ENCODE data around the gene SIAH2. TPM values are rescaled to one million over a fixed set of nuclear protein-coding genes. Genes with fewer than 3 reads are reported as not detected.
"Not testable (repeated sequence)": the region's sequence is repeated elsewhere in the genome, so short reads cannot be mapped to it uniquely, and the experiment has no call there.

Gene SIAH2, protein sequence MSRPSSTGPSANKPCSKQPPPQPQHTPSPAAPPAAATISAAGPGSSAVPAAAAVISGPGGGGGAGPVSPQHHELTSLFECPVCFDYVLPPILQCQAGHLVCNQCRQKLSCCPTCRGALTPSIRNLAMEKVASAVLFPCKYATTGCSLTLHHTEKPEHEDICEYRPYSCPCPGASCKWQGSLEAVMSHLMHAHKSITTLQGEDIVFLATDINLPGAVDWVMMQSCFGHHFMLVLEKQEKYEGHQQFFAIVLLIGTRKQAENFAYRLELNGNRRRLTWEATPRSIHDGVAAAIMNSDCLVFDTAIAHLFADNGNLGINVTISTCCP
- 10 to 100 TPM; 34.7 to 54.2 TPM for total RNA-seq

DNA sequence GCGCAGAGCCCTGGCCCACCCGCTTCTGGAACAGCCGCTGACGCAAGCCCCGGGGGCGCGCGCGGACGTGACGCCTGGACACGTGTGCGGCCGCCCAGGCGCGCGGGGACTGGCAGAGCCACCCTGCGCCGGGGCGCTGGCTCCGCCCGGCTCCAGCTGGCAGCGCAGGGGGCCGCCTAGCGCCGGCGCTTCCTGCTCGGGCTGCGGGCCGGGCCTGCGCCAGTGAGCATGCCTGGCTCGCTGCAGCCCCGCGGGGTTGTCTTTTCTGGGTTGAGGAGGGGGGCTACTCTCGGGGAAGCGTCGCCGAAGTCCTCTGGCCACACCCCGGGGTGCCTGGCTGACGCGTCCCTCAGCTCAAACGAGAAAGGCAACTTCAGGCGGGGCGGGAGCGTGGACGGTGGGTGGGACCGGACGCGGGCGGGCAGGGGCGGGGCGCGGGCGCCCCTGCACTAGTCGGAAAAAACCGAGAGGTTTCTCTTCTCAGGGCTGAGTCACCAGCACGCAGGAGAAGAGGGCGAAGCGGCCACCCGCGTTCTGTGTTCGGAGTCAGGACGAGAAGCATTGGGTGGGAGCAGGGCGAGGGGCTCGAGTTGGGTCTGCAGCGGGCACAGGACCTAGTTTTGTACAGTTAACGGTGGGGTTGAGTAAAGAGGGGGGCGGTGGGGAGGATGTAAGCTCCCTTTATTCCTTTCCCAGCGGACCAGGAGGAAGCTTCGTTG, at the start of gene SIAH2:
SIAH2 (minus strand) TSS at position 48 of the 719 bp plus-strand sequence. CDS start 320 bp downstream, outside the sequence.
- peak within 1 kb of the TSS; percentile 91 for H3K4me3 Mint-ChIP-seq
- CTCF ChIA-PET: interaction anchor here (1.0 to 3.1 kb wide), 16 partner anchors 19 to 405 kb away, joined by 3 to 23 read pairs (median 4); partner anchors contain the start of genes ERICH6, MED12L, SELENOT and TSC22D2
- H3K4me1 Mint-ChIP-seq: peaks cover 40% of the 10 kb centered on the region
- peak within 1 kb of the TSS; percentile 100 for H3K27ac Mint-ChIP-seq
- ATAC-seq (peak; percentile 79), DNase-seq (peak; percentile 95)
- H3K27me3 Mint-ChIP-seq: no peaks in the 10 kb centered on the region
- H3K9me3 Mint-ChIP-seq (ENCODE audit: low read depth): no peaks in the 10 kb centered on the region
- H3K36me3 Mint-ChIP-seq: peaks cover 19% of the 10 kb centered on the region

GRCh38 chr3:150811984-150812383, 49.0 kb upstream of the SIAH2 start:
- H3K27ac Mint-ChIP-seq: no peak overlapping the region
- H3K27me3 Mint-ChIP-seq: peaks cover 36% of the 10 kb centered on the region
- H3K4me3 Mint-ChIP-seq: no peak overlapping the region
- DNase-seq: no peak
- no peaks in the 10 kb centered on the region for H3K36me3 Mint-ChIP-seq
- no peaks in the 10 kb centered on the region for H3K4me1 Mint-ChIP-seq
- CTCF ChIA-PET: interaction anchor here (1.4 kb wide), 1 partner anchor 17 kb away, joined by 3 read pairs; no protein-coding TSS in a partner anchor
- ATAC-seq: no peak
- H3K9me3 Mint-ChIP-seq (ENCODE audit: low read depth): no peaks in the 10 kb centered on the region

DNA sequence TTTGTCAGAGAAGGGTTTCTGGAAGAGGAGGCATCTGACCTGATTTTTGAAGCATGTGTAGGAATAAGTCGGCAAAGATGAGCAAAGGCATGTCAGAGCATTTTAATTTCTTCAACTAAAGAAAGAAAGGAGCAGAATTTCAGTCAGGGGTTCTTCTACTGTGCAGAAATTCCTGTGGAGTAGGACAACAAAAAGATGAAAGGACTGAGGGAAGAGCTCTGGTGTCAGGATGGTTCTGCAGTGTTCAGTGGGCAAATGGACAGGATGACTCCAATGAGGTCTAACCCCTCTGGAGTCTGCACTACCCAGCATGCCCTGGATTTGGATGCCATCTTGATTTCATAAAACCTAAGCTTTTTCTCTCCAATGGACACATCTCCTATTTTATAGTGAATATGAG, 47.7 kb upstream of the SIAH2 start:
- H3K9me3 Mint-ChIP-seq (ENCODE audit: low read depth): no peaks in the 10 kb centered on the region
- H3K4me3 Mint-ChIP-seq: no peak overlapping the region
- H3K27ac Mint-ChIP-seq: no peak overlapping the region
- no peaks in the 10 kb centered on the region for H3K4me1 Mint-ChIP-seq
- CTCF ChIA-PET: no interaction called here
- ATAC-seq: no peak
- no peaks in the 10 kb centered on the region for H3K36me3 Mint-ChIP-seq
- H3K27me3 Mint-ChIP-seq: peaks cover 41% of the 10 kb centered on the region
- DNase-seq: no peak

DNA sequence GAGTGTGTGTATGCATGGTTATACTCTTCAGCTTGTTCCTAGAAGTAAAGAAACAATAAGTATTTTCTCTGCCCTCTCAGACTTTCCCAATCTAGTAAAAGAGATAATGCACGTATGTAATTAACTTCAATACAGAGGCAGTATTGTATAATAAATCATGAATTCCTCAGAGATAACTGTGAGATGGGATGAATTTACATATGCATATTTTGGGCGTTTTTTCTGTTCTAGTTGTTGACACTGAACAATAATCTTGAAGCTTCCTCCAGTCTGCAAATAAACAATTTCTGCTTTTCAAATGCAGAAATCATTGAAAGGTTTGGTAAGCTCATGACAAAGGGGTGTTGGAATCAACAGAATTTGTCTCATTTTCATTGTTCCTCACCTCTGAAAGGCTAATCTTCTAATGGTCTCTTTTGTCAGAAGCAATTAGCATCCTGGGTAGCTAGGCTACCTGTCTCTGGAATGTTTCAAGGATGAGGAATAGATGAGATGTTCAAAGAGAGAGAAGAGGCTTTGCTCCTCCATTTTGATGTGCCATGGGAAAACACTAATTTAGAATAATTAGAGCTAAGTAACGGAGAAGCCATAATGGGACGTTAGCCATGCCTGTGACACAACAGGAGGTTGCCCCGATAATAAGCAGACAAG, 43.3 kb upstream of the SIAH2 start:
- DNase-seq: no peak
- H3K27ac Mint-ChIP-seq: no peak overlapping the region
- H3K36me3 Mint-ChIP-seq: no peaks in the 10 kb centered on the region
- H3K4me1 Mint-ChIP-seq: no peaks in the 10 kb centered on the region
- ATAC-seq: no peak
- H3K9me3 Mint-ChIP-seq (ENCODE audit: low read depth): no peaks in the 10 kb centered on the region
- H3K4me3 Mint-ChIP-seq: no peak overlapping the region
- peaks cover 31% of the 10 kb centered on the region for H3K27me3 Mint-ChIP-seq
- CTCF ChIA-PET: interaction anchor here (3.6 kb wide), 1 partner anchor 18 kb away, joined by 14 read pairs; no protein-coding TSS in a partner anchor

GRCh38 chr3:150805354-150805753, 42.4 kb upstream of the SIAH2 start:
- no peak for ATAC-seq
- H3K27me3 Mint-ChIP-seq: peaks cover 26% of the 10 kb centered on the region

GRCh38 chr3:150803440-150803985, 40.5 kb upstream of the SIAH2 start:
- ATAC-seq (no peak), DNase-seq (no peak)
- Mint-ChIP-seq H3K27me3 (peaks cover 20% of the 10 kb centered on the region), H3K9me3 (ENCODE audit: low read depth) (no peaks in the 10 kb centered on the region), H3K27ac (no peak overlapping the region), H3K4me3 (no peak overlapping the region), H3K4me1 (peaks cover 2% of the 10 kb centered on the region), H3K36me3 (no peaks in the 10 kb centered on the region)
- CTCF ChIA-PET: interaction anchor here (1.6 to 3.6 kb wide), 3 partner anchors 12 to 61 kb away, joined by 4 to 14 read pairs (median 5); no protein-coding TSS in a partner anchor

More at GRCh38 chr3:150805354-150805753, 42.4 kb upstream of the SIAH2 start:
- Mint-ChIP-seq H3K4me3 (no peak overlapping the region), H3K36me3 (no peaks in the 10 kb centered on the region), H3K27ac (no peak overlapping the region), H3K9me3 (ENCODE audit: low read depth) (no peaks in the 10 kb centered on the region), H3K4me1 (no peaks in the 10 kb centered on the region)
- no peak for DNase-seq
- CTCF ChIA-PET: interaction anchor here (1.0 to 3.6 kb wide), 2 partner anchors 17 to 120 kb away, joined by 3 to 14 read pairs; no protein-coding TSS in a partner anchor

DNA sequence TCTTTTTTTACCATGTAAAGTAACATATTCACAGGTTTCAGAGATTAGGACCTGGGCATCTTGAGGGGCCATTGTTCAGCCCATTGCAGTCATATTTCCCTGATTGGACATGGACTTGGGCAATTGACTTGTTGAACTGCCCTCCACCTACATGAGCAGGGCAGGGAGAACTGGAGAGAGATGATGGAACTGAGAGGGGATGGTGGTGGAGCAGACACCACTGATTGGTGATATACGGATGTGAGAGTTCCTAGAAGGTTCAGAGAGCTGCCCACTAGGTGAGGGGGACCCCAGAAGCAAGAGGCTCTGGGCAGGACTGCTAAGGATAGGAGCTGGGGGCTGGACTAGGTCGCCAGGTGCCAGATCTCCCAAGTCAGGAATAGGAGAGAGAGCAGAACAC, 37.8 kb upstream of the SIAH2 start:
- DNase-seq: no peak
- CTCF ChIA-PET: interaction anchor here (1.3 kb wide), 1 partner anchor 13 kb away, joined by 5 read pairs; no protein-coding TSS in a partner anchor
- no peak overlapping the region for H3K27ac Mint-ChIP-seq
- no peaks in the 10 kb centered on the region for H3K9me3 Mint-ChIP-seq (ENCODE audit: low read depth)
- peaks cover 9% of the 10 kb centered on the region for H3K4me1 Mint-ChIP-seq
- no peak for ATAC-seq
- no peaks in the 10 kb centered on the region for H3K36me3 Mint-ChIP-seq
- H3K4me3 Mint-ChIP-seq: no peak overlapping the region
- peaks cover 9% of the 10 kb centered on the region for H3K27me3 Mint-ChIP-seq

GRCh38 chr3:150798122-150798618, 35.2 kb upstream of the SIAH2 start:
- DNase-seq: no peak
- Mint-ChIP-seq H3K9me3 (ENCODE audit: low read depth) (no peaks in the 10 kb centered on the region), H3K27me3 (peaks cover 7% of the 10 kb centered on the region), H3K4me1 (peaks cover 9% of the 10 kb centered on the region), H3K4me3 (no peak overlapping the region), H3K27ac (no peak overlapping the region), H3K36me3 (no peaks in the 10 kb centered on the region)
- no peak for ATAC-seq
- CTCF ChIA-PET: interaction anchor here (1.1 to 1.9 kb wide), 2 partner anchors 10 to 67 kb away, joined by 4 to 11 read pairs; no protein-coding TSS in a partner anchor

GRCh38 chr3:150797155-150797554, 34.2 kb upstream of the SIAH2 start:
- DNase-seq: no peak
- H3K9me3 Mint-ChIP-seq (ENCODE audit: low read depth): no peaks in the 10 kb centered on the region
- peaks cover 7% of the 10 kb centered on the region for H3K27me3 Mint-ChIP-seq
- peaks cover 9% of the 10 kb centered on the region for H3K4me1 Mint-ChIP-seq
- no peaks in the 10 kb centered on the region for H3K36me3 Mint-ChIP-seq
- CTCF ChIA-PET: interaction anchor here (1.0 kb wide), 1 partner anchor 33 kb away, joined by 3 read pairs; no protein-coding TSS in a partner anchor
- H3K4me3 Mint-ChIP-seq: no peak overlapping the region
- ATAC-seq: no peak
- H3K27ac Mint-ChIP-seq: no peak overlapping the region

DNA sequence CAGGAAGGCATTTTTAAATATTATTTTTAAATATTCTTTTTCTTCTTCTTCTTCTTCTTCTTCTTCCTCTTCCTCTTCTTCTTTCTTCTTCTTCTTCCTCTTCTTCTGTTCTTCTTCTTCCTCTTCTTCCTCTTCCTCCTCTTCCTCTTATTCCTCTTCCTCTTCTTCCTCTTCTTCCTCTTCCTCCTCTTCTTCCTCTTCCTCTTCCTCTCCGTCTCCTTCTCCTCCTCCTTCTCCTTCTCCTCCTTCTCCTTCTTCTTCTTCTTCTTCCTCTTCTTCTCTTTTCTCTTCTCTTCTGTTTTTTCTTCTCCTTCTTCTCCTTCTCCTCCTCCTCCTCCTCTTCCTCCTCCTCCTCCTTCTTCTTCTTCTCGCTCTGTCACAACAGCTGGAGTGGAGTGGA, 33.6 kb upstream of the SIAH2 start:
- not testable (repeated sequence) for H3K9me3 Mint-ChIP-seq (ENCODE audit: low read depth); H3K27ac Mint-ChIP-seq; ATAC-seq; H3K36me3 Mint-ChIP-seq; DNase-seq; H3K4me3 Mint-ChIP-seq; H3K27me3 Mint-ChIP-seq; H3K4me1 Mint-ChIP-seq
- CTCF ChIA-PET: interaction anchor here (1.0 kb wide), 1 partner anchor 33 kb away, joined by 3 read pairs; no protein-coding TSS in a partner anchor

GRCh38 chr3:150793641-150794040, 30.7 kb upstream of the SIAH2 start:
- peaks cover 5% of the 10 kb centered on the region for H3K27me3 Mint-ChIP-seq
- peaks cover 7% of the 10 kb centered on the region for H3K4me1 Mint-ChIP-seq
- H3K36me3 Mint-ChIP-seq: no peaks in the 10 kb centered on the region
- H3K4me3 Mint-ChIP-seq: no peak overlapping the region
- no peak for ATAC-seq
- H3K9me3 Mint-ChIP-seq (ENCODE audit: low read depth): no peaks in the 10 kb centered on the region
- no peak for DNase-seq
- no peak overlapping the region for H3K27ac Mint-ChIP-seq
- CTCF ChIA-PET: no interaction called here

DNA sequence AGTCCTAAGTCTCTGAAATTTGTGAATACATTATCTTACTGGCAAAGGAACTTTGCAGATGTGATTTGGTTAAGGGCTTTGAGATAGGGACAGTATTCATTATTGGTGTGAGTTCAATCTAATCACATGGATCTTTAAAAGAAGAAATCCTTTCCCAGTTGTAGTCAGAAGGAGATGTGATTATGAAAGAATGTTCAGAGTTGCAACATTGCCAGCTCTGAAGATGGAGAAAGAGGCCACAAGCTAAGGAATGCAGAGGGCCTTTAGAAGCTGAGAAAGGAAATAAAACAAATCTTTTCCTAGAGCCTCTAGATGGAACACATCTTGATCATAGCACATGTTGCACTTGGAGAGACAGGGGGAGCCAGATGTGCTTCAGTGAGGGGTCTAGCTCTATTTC, 27.7 kb upstream of the SIAH2 start:
- Mint-ChIP-seq H3K27ac (no peak overlapping the region), H3K4me3 (no peak overlapping the region), H3K36me3 (no peaks in the 10 kb centered on the region), H3K9me3 (ENCODE audit: low read depth) (no peaks in the 10 kb centered on the region), H3K27me3 (peaks cover 5% of the 10 kb centered on the region), H3K4me1 (peaks cover 21% of the 10 kb centered on the region)
- CTCF ChIA-PET: interaction anchor here (1.1 to 1.9 kb wide), 4 partner anchors 13 to 69 kb away, joined by 4 to 5 read pairs (median 4); partner anchors contain the start of gene SIAH2
- ATAC-seq: no peak
- DNase-seq: no peak

Data from activated CD8-positive, alpha-beta memory T cell treated with anti-CD3 and anti-CD28 coated beads, Interleukin-2, amount 10 ng/mL, durations not matched to agents 7 days and 5 days (primary cell).